GM13976 (cell line): ENCODE measurements around the gene CUBN.

Source experiments
- DNase-seq: peaks from one replicate; pipeline ENCODE4 v3.0.0; 2012; ENCODE audit warnings: low spot score
- in situ Hi-C: fragments of 300-500 bp; cut with MboI; formaldehyde crosslinking; loops from one replicate; pipeline ENCODE4 v1.12.0; 2022; ENCODE audit warnings: low sequenced_read_pairs, mixed read lengths, inconsistent platforms; ENCODE audit not compliant: unreplicated experiment
- TF ChIP-seq, protein P1 (sequence below): IDR thresholded peaks from 2 replicates; pipeline ENCODE4 v1.5.1; 2012; ENCODE audit warnings: borderline replicate concordance, mild to moderate bottlenecking; ENCODE audit not compliant: insufficient read depth; ENCODE audit errors: extremely low read depth, missing control alignments, control extremely low read depth

The CUBN gene

DNA sequence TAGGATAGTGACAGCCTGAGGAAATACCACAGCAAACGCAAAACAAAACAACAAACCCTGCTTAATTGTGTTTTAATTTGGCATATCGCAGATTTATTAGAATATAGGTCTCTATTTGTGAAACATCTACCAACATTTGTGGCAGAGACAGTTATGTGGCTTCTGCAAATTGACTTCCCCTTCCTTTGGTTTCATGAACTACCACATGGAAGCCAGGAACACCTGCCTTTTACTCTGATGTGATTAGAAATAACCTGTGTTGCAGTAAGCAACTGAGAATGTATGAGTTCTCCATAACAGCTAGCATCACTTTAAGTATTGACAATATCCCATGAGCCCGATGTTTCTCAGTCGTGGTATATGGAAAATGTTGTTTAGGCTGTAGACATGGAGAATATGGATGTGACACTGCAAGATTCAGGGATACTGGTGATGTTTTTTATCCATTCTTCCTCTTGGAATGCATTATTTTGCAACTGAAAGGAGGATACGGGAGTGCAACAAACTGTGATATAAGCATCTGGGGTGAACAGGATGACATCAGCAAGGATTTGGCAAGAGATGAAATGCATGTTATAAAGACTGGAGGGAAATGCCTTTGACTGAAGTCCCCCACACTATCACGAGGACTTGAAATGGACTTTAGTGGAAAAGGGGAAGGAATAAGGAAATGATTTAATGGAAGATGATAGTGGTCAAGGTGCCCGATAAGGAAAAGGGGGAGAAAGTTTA, 95.9 kb downstream of the CUBN start:
- in situ Hi-C loops = no loop called here
- TF ChIP-seq, protein P1, sequence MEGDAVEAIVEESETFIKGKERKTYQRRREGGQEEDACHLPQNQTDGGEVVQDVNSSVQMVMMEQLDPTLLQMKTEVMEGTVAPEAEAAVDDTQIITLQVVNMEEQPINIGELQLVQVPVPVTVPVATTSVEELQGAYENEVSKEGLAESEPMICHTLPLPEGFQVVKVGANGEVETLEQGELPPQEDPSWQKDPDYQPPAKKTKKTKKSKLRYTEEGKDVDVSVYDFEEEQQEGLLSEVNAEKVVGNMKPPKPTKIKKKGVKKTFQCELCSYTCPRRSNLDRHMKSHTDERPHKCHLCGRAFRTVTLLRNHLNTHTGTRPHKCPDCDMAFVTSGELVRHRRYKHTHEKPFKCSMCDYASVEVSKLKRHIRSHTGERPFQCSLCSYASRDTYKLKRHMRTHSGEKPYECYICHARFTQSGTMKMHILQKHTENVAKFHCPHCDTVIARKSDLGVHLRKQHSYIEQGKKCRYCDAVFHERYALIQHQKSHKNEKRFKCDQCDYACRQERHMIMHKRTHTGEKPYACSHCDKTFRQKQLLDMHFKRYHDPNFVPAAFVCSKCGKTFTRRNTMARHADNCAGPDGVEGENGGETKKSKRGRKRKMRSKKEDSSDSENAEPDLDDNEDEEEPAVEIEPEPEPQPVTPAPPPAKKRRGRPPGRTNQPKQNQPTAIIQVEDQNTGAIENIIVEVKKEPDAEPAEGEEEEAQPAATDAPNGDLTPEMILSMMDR = no peak
- no peak for DNase-seq

DNA sequence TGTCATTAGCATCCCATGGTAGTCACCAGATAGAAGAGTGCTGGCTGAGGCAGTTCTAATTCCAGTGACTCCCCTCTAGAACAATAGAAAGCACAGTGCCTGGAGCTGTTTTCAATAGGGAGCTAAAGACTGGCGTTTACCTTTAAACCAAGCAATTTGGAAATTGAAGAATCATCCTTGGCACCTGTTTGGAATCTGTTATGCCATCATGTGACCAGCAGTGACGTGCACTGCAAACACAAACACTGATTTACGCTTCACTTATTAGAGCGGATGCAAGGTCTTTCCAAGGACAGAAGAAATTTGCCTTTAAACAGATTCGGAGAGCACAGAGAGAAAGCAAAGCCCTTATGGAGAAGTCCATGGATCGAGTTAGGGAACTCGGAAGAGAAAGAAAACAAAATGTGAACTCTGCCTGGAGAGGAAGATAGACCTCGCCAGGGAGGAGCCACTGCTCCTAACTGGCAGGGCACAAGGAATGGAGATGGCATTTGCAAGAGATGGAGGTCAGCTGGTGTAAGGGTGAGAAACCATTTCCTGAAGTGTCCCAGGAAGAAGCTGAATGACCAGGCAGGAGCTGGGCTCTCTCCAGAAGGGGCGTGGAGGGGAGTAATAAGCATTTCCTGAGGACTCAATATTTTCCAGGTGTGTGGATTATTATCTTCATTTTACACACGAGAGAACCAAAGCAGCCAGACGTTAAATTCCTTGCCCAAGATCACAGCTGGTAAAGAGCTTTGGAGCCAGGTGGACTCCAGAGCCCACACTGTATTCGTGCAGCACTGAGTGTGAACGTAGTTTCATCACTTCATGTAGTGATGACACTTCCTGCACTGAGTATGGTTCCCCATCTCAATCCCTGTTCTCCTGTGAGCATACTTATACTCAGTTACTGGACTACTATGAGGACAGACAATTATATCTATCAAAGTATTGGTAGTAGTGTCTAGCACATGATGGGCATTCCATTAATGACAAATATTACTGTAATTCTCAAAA, 97.7 kb downstream of the CUBN start:
- in situ Hi-C loops = no loop called here
- TF ChIP-seq, protein P1 = no peak
- DNase-seq = no peak

DNA sequence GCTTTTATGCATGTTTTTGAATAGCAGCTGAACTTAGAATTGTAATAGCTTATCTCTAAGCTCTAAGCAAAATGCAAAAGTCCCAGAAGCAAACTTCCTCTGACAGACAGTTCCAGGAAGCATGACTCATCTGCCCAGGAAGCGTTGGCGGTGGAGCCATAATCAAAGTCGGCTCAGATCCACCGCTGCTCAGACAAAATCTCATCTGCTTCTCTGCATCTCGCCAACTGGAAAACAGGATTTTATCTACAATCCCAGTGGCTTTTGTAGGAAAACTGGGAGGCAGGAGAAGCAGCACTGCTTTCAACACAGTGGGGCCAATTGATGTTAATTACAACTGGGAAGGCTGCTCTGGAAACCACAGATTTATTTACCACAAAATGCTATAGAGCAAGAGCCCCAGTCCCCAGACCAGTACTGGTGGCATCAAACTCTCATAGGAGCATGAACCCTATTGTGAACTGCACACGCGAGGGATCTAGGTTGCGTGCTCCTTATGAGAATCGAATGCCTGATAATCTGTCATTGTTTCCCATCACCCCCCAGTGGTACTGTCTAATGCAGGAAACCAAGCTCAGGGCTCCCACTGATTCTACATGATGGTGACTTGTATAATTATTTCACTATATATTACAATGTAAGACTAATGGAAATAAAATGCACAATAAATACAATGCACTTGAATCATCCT, 99.9 kb downstream of the CUBN start:
- TF ChIP-seq, protein P1 = no peak
- in situ Hi-C loops = loop anchor here (10.0 kb wide), 1 partner anchor 205 kb away; no protein-coding TSS in a partner anchor

DNA sequence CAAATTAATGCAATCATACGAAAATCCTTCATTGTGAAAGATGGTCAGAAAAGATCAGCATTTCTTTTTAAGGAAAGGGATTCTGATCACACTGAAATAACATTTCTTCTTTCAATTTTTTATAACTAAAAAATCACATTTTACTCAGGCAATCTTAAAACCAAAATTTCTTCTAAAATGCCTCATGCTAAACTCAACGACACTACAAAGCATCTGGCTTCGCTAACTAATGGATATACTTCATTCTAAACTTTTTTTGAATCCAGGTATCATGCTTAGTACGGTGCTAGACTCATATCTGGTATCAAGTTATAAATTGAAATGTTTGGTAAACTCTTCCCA, 100.4 kb downstream of the CUBN start:
- TF ChIP-seq, protein P1 = no peak
- DNase-seq = no peak
- in situ Hi-C loops = loop anchor here (10.0 kb wide), 1 partner anchor 206 kb away; no protein-coding TSS in a partner anchor

More for the DNA sequence above, 99.9 kb downstream of the CUBN start:
- no peak for DNase-seq

GRCh38 chr10:17028798-17029197, 100.8 kb downstream of the CUBN start:
- in situ Hi-C loops = loop anchor here (10.0 kb wide), 1 partner anchor 206 kb away; no protein-coding TSS in a partner anchor
- no peak for DNase-seq
- TF ChIP-seq, protein P1 = no peak
